Activated T-cell treated with anti-CD3 and anti-CD28 coated beads, Interleukin-2, amount 50 U/mL, for 72 hours (primary cell): ENCODE results near the gene PACSIN1. TPM values are rescaled to one million over a fixed set of nuclear protein-coding genes. Genes with fewer than 3 reads are reported as not detected.
A peak's percentile ranks its signal among the peaks of the same experiment; 100 is the strongest.

Experiments
- ATAC-seq, 2 donors: fragments of 150-1000 bp; cut with Tn5 transposase; replicated peaks in 1 of 2; 2 replicates each; pipeline ENCODE4 v1.10.0; 2021; ENCODE audit warnings: moderate library complexity in 2 of 2, mild to moderate bottlenecking in 1 of 2
- DNase-seq, 2 donors: peaks; one replicate each; pipeline ENCODE4 v3.0.0; 2021 to 2022; ENCODE audit warnings: mixed read lengths in 1 of 2
- H3K27ac Mint-ChIP-seq: one replicate; pipeline ENCODE4 v1.8.0; 2022; ENCODE audit warnings: mild to moderate bottlenecking, moderate library complexity, mixed read lengths
- H3K27me3 Mint-ChIP-seq: one replicate; pipeline ENCODE4 v1.8.0; 2022; ENCODE audit warnings: low read depth, mixed read lengths
- H3K36me3 Mint-ChIP-seq, 2 donors: one replicate each; pipeline ENCODE4 v1.8.0; 2022; ENCODE audit warnings: mixed read lengths in 2 of 2, mild to moderate bottlenecking in 1 of 2; ENCODE audit not compliant: insufficient read depth in 2 of 2
- H3K4me1 Mint-ChIP-seq: one replicate; pipeline ENCODE4 v1.8.0; 2022; ENCODE audit warnings: low read depth, mixed read lengths
- H3K4me3 Mint-ChIP-seq, 2 donors: one replicate each; pipeline ENCODE4 v1.8.0; 2022; ENCODE audit warnings: mild to moderate bottlenecking in 2 of 2, mixed read lengths in 2 of 2, moderate library complexity in 2 of 2
- H3K9me3 Mint-ChIP-seq, 2 donors: one replicate each; pipeline ENCODE4 v1.8.0; 2022; ENCODE audit warnings: mixed read lengths in 2 of 2
- total RNA-seq, 2 donors: library from RNA; stranded (reverse); gene quantifications; one replicate each; pipeline ENCODE4 v1.2.3, GENCODE V29; 2022

The PACSIN1 gene
- total RNA-seq, 2 donors from 2014 or later, result 0.29 TPM; not detected in 1

DNA sequence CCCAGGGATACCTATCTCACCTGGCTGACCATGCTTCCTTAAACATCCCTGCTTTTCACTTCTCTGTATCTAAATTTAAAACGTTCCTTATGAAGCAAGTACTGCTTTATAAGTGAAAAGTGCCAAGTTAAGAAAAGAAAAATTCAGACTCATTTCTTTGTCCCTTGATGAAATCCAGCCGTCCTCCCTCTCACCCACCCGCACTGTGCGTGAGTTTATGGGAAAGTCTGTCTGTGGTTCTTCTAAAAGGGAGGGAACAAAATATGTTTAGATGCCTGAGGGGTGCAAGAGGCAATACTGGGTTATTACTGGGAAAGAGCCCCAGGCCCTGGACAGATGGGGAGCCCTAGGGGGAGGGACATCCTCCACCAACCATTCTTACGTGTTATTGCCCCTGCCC, 59.1 kb downstream of the PACSIN1 start:
- no peaks in the 10 kb centered on the region for H3K9me3 Mint-ChIP-seq
- ATAC-seq (no peak), DNase-seq (no peak)
- H3K36me3 Mint-ChIP-seq, result no peaks in the 10 kb centered on the region
- no peaks in the 10 kb centered on the region for H3K27me3 Mint-ChIP-seq
- no peak overlapping the region for H3K4me3 Mint-ChIP-seq
- H3K27ac Mint-ChIP-seq, result no peak overlapping the region
- H3K4me1 Mint-ChIP-seq, result peaks cover 5% of the 10 kb centered on the region

DNA sequence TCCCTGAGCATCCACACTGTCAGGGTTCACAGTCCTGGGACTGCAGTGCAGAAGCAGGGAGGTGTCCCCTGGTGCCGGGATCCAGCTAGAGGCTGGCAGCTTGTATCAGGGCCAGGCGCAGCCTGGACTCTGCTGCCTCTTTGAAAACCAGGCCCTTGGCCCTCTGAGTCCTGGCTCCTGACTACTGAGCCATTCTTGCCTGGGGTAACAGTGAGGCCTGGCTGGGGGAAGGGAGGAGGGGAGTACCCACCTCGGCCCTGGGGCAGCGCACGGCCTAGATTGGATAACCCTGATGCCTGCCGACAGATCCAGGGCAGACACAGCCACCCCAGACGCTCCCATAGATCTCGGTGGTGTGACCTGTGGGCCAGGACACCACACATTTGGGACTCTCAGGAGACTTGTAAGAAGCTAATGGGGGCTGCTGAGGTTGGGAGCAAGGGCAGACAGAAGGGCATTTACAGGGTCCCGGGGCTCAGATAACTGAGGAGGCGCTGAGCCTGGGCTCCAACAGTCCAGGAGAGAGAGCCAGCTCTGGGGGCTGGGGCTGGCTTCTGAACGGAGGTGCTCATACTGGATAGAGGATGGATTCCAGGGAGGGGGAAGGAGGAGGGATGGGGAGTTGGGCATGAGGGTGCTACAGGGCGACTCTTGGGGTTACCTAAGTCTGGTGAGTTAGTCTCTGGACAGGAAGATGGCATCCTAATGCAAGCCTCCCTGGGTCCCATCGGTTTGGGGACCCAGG, 59.7 kb downstream of the PACSIN1 start:
- H3K36me3 Mint-ChIP-seq, result no peaks in the 10 kb centered on the region
- H3K4me3 Mint-ChIP-seq, result no peak overlapping the region
- no peaks in the 10 kb centered on the region for H3K9me3 Mint-ChIP-seq
- H3K27ac Mint-ChIP-seq, result no peak overlapping the region
- H3K27me3 Mint-ChIP-seq, result no peaks in the 10 kb centered on the region
- no peak for ATAC-seq
- H3K4me1 Mint-ChIP-seq, result peaks cover 5% of the 10 kb centered on the region
- no peak for DNase-seq

DNA sequence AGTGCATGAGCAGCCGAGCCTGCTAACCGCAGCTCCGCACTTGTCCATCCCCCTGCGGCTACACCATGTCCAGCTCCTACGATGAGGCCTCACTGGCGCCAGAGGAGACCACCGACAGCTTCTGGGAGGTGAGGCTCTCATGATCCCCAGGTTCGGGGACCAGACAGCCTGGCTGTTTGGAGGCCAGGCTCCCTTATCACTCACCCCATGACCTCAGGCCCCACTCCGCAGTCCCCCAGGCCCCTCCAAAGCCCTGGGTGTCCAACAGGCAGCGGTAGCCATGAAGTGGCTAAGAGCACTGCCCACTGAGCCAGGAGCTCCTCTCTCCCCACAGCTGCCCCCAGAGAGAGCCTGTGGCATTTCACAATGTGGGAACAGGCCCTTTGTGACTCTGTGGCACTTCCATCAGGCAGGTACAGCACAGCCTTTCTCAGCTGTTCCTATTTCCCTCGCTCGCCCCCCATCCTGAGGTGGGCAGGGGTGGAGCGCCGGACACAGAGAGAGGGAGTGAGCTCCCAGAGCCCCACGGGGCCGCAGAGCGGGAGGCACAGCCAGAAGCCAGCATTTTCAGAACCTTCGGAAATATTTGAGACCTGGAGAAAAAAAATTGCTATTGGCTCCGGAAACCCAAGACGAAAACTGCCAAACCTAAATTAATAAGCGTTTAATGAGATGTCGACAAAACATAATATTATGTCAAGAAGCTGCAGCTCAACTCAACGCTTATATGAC, 60.5 kb downstream of the PACSIN1 start:
- Mint-ChIP-seq H3K4me1 (peaks cover 5% of the 10 kb centered on the region), H3K36me3 (no peaks in the 10 kb centered on the region), H3K27ac (no peak overlapping the region), H3K9me3 (no peaks in the 10 kb centered on the region), H3K27me3 (no peaks in the 10 kb centered on the region), H3K4me3 (peak overlapping the region in 1 of 2 donors; percentile 39)
- ATAC-seq (no peak), DNase-seq (no peak)

DNA sequence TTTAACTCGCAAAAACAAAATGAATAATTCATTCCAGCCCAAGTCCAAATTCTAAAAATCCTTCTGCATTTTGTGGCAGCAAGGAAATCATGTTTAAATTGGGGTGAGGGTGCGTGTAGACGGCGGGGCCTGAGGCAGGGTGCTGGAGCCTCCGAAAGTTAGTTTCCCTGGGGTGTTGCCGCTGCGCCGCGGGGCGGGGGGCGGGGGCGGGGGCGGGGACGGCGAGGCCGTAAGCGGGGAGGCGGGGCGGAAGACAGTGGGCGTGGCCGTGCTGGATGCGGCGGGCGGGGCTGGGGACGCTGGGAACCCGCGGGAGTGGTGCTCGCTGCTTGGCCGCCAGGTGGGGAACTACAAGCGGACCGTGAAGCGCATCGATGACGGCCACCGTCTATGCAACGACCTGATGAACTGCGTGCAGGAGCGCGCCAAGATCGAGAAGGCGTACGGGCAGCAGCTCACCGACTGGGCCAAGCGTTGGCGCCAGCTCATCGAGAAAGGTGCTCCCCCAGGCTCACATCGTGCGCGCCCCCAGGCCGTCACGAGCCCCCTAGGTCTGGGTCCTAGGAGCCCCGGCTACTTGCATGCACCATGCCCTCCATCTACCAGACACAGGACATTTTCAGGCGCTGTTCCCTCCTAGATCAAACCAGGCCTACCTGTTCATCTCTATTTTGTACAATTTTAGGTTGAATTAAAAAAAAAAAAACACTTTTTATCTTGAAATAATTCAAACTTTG, 61.3 kb downstream of the PACSIN1 start:
- no peaks in the 10 kb centered on the region for H3K9me3 Mint-ChIP-seq
- peak; percentile 94 to 98 for ATAC-seq
- H3K4me3 Mint-ChIP-seq, result peak overlapping the region; percentile 43 to 67

DNA sequence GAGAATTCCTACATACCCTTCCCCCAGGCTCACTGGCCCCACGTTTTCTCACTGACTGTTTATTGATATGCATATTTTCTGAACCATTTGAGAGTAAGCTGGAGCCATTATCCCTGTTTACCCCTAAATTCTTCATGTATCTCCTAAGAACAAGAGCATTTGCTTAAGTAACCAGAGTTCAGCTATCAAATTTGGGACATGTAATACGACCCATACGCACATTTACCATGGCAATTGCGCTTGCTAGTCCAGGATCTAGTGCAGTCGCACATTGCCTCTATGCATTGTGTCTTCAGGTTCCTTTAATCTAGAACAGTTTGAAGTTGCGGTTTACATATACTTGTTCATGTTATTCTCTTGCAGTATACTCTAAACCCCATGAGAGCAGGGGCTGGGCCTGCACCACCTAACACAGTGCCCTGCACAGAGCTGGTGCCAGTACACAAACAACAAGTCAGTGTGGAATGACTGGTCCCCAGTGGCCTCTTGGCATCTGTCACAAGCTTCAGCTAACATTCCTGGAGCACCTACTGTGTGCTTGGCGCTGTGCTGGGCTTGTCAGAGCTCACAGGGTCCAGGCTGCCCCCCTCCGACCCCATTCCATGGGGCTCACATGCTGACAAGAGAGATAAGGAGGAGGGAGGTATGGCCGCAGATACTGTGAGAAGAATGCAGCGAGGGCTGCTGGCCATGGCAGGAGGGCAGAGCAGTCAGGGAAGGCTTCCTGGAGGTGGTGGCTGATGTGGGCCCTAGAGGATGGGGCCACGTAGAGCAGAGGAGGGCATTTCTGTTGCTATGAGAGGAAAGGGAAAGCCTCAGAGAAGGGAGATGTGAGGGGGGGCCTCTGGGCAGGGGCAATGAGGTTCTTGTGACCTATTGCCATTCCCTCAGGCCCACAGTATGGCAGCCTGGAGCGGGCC, 62.1 kb downstream of the PACSIN1 start:
- Mint-ChIP-seq H3K9me3 (no peaks in the 10 kb centered on the region), H3K36me3 (no peaks in the 10 kb centered on the region), H3K4me1 (peaks cover 5% of the 10 kb centered on the region), H3K27ac (peak overlapping the region; percentile 69), H3K4me3 (peak overlapping the region; percentile 29 to 67), H3K27me3 (no peaks in the 10 kb centered on the region)
- ATAC-seq (no peak), DNase-seq (no peak)

More for the DNA sequence above, 61.3 kb downstream of the PACSIN1 start:
- Mint-ChIP-seq H3K27ac (no peak overlapping the region), H3K27me3 (no peaks in the 10 kb centered on the region), H3K4me1 (peaks cover 5% of the 10 kb centered on the region), H3K36me3 (no peaks in the 10 kb centered on the region)
- DNase-seq, result peak; percentile 98

DNA sequence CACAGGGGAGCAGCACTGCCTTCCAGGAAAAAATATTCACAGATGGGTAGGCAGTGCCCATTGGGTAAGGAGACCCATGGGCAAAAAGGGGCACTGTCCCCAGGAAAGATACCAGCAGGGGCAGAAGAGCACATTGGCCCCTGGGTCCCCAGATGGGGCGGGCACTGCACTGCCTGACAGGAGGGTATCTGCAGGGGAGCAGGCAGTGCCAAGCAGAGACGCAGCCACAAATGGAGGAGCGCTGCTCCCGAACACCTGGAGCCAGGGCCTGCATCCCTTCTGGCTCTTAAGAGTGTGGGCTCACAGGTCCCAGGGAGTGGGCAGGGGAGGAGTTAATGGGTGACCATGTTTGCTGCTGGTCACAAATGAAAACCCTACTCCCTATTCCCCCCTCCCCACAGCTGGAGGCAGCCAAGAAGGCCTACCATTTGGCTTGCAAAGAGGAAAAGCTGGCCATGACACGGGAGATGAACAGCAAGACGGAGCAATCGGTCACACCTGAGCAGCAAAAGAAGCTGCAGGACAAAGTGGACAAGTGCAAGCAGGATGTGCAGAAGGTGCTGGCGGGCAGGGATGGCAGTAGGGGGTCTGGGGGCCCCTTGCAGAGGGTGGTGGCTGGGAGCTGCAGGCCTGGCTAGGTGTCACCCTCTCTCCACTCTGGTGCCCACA, 63.3 kb downstream of the PACSIN1 start:
- no peak overlapping the region for H3K27ac Mint-ChIP-seq
- H3K36me3 Mint-ChIP-seq, result no peaks in the 10 kb centered on the region

DNA sequence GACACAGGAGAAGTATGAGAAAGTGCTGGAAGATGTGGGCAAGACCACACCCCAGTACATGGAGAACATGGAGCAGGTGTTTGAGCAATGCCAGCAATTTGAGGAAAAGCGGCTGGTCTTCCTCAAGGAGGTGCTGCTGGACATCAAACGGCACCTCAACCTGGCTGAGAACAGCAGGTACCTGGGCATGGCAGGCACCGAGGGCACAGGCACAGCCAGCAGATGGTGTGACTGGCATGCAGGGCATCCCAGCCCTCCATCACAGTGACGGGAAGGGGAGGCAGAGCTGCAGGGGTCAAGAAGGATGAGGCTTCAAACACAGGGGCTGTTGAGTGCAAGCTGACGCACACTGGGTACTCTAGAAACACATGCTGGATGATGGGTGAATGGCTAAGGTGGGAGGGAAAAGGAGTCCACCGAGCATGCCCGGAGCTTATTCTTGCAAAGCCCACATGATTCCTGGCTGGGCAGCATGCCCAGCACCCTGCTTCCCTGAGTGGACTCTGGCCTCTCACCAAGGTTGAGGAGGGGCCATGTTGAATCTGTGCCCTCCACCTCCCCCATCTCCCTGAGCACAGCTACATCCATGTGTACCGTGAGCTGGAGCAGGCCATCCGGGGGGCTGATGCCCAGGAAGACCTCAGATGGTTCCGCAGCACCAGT, 63.9 kb downstream of the PACSIN1 start:
- Mint-ChIP-seq H3K27ac (no peak overlapping the region), H3K9me3 (no peaks in the 10 kb centered on the region), H3K4me1 (peaks cover 5% of the 10 kb centered on the region), H3K27me3 (no peaks in the 10 kb centered on the region), H3K36me3 (no peaks in the 10 kb centered on the region), H3K4me3 (no peak overlapping the region)
- DNase-seq, result no peak
- ATAC-seq, result no peak

More for the DNA sequence above, 63.3 kb downstream of the PACSIN1 start:
- no peak for DNase-seq
- Mint-ChIP-seq H3K4me3 (no peak overlapping the region), H3K27me3 (no peaks in the 10 kb centered on the region), H3K9me3 (no peaks in the 10 kb centered on the region), H3K4me1 (peaks cover 5% of the 10 kb centered on the region)
- no peak for ATAC-seq

DNA sequence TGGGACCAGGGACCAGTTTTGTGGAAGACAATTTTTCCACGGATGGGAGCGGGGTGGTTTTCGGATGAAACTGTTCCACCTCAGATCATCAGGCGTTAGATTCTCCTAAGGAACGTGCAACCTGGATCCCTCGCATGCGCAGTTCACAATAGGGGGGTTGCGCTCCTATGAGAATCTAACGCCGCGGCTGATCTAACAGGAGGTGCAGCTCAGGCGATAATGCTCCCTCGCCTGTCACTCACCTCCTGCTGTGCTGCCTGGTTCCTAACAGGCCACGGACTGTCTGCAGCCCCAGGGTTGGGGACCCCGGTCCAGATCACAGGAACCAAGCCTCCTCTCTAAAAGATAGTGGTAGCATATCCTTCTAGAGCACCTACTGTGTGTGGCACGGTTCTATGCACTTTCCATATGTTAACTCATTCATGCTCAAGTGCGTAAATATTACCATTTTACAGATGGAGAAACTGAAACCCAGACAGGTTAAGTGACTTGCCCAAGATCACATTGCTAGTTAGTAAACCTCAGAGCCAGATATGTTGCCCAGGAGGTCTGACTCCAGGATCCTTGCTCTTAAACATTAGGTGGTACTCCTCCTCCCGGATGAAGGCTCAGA, 65.0 kb downstream of the PACSIN1 start:
- DNase-seq (no peak), ATAC-seq (no peak)
- Mint-ChIP-seq H3K27me3 (no peaks in the 10 kb centered on the region), H3K27ac (no peak overlapping the region), H3K36me3 (no peaks in the 10 kb centered on the region), H3K4me1 (peaks cover 5% of the 10 kb centered on the region), H3K4me3 (no peak overlapping the region), H3K9me3 (no peaks in the 10 kb centered on the region)

DNA sequence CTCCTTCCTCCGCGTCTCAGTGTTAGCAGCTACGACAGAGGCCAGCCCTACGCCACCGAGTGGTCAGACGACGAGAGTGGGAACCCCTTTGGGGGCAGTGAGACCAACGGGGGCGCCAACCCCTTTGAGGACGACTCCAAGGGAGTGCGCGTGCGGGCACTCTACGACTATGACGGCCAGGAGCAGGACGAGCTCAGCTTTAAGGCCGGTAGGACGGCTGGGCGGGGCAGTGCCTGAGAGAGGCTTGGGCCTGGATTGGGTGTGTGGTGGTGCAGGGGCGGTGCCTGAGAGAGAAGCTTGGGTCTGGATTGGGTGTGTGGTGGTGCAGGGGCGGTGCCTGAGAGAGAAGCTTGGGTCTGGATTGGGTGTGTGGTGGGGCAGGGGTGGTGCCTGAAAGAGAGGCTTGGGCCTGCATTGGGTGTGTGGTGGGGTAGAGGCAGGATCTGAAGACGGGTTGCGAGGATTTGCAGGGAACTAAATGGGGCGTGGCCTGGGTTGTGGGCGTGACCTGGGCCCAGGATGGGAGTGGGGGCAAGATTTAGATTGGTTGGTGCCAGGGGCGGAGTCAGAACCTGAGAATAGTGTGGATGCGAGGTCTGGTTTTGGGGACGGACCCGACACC, 65.8 kb downstream of the PACSIN1 start:
- peak overlapping the region in 1 of 2 donors; percentile 49 for H3K4me3 Mint-ChIP-seq
- H3K4me1 Mint-ChIP-seq, result peaks cover 5% of the 10 kb centered on the region
- no peaks in the 10 kb centered on the region for H3K27me3 Mint-ChIP-seq
- no peaks in the 10 kb centered on the region for H3K9me3 Mint-ChIP-seq
- no peaks in the 10 kb centered on the region for H3K36me3 Mint-ChIP-seq
- DNase-seq (peak in 1 of 2 donors; percentile 61), ATAC-seq (peak in 1 of 2 donors; percentile 58)
- H3K27ac Mint-ChIP-seq, result no peak overlapping the region

DNA sequence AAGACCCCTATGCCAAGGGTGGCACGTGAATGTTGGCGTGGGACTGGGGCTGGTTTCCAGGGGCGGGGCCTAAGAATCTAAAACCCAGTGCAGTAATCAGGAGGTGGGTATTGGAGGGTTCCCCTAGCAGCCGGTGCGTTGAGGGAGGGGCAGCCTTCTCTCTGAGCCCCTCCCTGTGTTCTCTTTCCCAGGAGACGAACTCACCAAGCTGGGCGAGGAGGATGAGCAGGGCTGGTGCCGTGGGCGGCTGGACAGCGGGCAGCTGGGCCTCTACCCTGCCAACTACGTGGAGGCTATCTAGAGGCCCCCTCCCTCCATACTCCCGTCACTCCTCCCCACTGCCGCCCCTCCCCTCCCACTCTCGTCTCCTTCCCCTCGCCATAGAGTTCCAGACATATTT, 66.4 kb downstream of the PACSIN1 start:
- Mint-ChIP-seq H3K27me3 (no peaks in the 10 kb centered on the region), H3K9me3 (no peaks in the 10 kb centered on the region), H3K36me3 (no peaks in the 10 kb centered on the region), H3K4me3 (peak overlapping the region in 1 of 2 donors; percentile 49), H3K27ac (no peak overlapping the region), H3K4me1 (peaks cover 5% of the 10 kb centered on the region)
- no peak for ATAC-seq
- no peak for DNase-seq

DNA sequence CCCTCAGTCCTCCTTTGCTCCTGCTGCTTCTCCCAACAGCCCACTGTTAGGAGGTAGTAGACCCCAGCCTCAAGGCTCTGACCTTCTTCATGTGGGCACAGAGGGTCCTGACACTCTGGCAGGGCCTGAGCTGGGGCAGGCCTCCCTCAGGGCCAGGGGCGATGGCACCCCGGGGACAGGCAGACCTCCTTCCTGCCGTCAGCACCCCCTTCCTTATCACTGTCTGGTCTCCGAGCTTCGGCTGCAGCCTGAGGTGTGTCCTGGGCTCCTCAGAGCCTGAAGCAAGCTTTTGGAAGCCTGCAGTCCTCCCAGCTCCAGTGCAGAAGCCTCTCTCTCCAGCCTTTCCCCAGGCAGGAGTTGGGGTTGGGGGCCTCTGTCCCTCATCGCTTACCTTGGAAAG, 68.3 kb downstream of the PACSIN1 start:
- H3K4me1 Mint-ChIP-seq, result no peaks in the 10 kb centered on the region
- H3K4me3 Mint-ChIP-seq, result no peak overlapping the region
- DNase-seq (no peak), ATAC-seq (no peak)
- no peaks in the 10 kb centered on the region for H3K36me3 Mint-ChIP-seq
- H3K27me3 Mint-ChIP-seq, result no peaks in the 10 kb centered on the region
- no peaks in the 10 kb centered on the region for H3K9me3 Mint-ChIP-seq
- H3K27ac Mint-ChIP-seq, result no peak overlapping the region
